Stimulated activated CD8-positive, alpha-beta memory T cell treated with anti-CD3 and anti-CD28 coated beads, Interleukin-12 subunit alpha, Interleukin-12 subunit beta, amount 100 ng/mL, for 4 hours (primary cell): ENCODE data around the gene PIK3R5.
"Not testable (repeated sequence)": the region's sequence is repeated elsewhere in the genome, so short reads cannot be mapped to it uniquely, and the experiment has no call there.

Source experiments
- DNase-seq: peaks from one replicate; pipeline ENCODE4 v3.0.0-alpha.2; 2020; ENCODE audit warnings: low read depth

PIK3R5 gene

GRCh38 chr17:8986295-8986694 is 20.8 kb upstream of the PIK3R5 start:
- no peak for DNase-seq

- no peak for DNase-seq
These were observed 19.7 kb upstream of the PIK3R5 start for GRCh38 chr17:8985054-8985701.

GRCh38 chr17:8984225-8984624 is 18.7 kb upstream of the PIK3R5 start:
- not testable (repeated sequence) for DNase-seq

GRCh38 chr17:8981443-8981842 is 15.9 kb upstream of the PIK3R5 start:
- DNase-seq = no peak

- DNase-seq = no peak
These were observed 14.2 kb upstream of the PIK3R5 start for GRCh38 chr17:8979715-8980114.

GRCh38 chr17:8976638-8977037 is 11.1 kb upstream of the PIK3R5 start:
- no peak for DNase-seq

- DNase-seq = no peak
These were observed 9.7 kb upstream of the PIK3R5 start for GRCh38 chr17:8975091-8975725.

GRCh38 chr17:8969901-8970300 is 4.4 kb upstream of the PIK3R5 start:
- no peak for DNase-seq

GRCh38 chr17:8968503-8968902 is 3.0 kb upstream of the PIK3R5 start:
- DNase-seq = no peak

GRCh38 chr17:8967861-8968260 is 2.4 kb upstream of the PIK3R5 start:
- DNase-seq = no peak

- DNase-seq = no peak
These were observed 1.4 kb upstream of the PIK3R5 start for GRCh38 chr17:8966926-8967325.

- DNase-seq = no peak
These were observed 610 bp downstream of the PIK3R5 start for GRCh38 chr17:8964801-8965393.

GRCh38 chr17:8963647-8964258 is 1.8 kb downstream of the PIK3R5 start:
- DNase-seq = no peak

- no peak for DNase-seq
These were observed 2.5 kb downstream of the PIK3R5 start for GRCh38 chr17:8963014-8963413.

GRCh38 chr17:8961829-8962228 is 3.7 kb downstream of the PIK3R5 start:
- no peak for DNase-seq

- DNase-seq = no peak
These were observed 5.0 kb downstream of the PIK3R5 start for GRCh38 chr17:8960325-8961140.

- DNase-seq = no peak
These were observed 6.1 kb downstream of the PIK3R5 start for GRCh38 chr17:8959312-8959918.

GRCh38 chr17:8957721-8958120 is 7.8 kb downstream of the PIK3R5 start:
- no peak for DNase-seq

GRCh38 chr17:8956465-8956902 is 9.0 kb downstream of the PIK3R5 start:
- no peak for DNase-seq

GRCh38 chr17:8955021-8955959 is 10.2 kb downstream of the PIK3R5 start:
- DNase-seq = no peak

- DNase-seq = peak; percentile 61
These were observed 11.2 kb downstream of the PIK3R5 start for GRCh38 chr17:8954339-8954738.
